HCT116 (cell line): Measurements from ENCODE around the gene RCC2. TPM values are rescaled to one million over a fixed set of nuclear protein-coding genes. Genes with fewer than 3 reads are reported as not detected.

Experiments
- ATAC-seq: fragments of 200-7000 bp; cut with Tn5 transposase; 2 replicates; pipeline ENCODE4 v1.9.1; 2020; ENCODE audit warnings: mild to moderate bottlenecking, moderate library complexity
- BruUV-seq: library from RNA; stranded (reverse); fragments of 400-500 nt; replicated peaks from 2 replicates; lab custom pipeline; 2021; lab: Mats Ljungman, UMichigan
- CTCF ChIA-PET: fragments of 300-600 bp; sonication (Branson Sonifier 250); formaldehyde crosslinking; loops from one replicate; lab custom pipeline; 2021; ENCODE audit warnings: antibody characterized with exemption; lab: Charles Lee
- POLR2A ChIA-PET: fragments of 300-600, 350-600 bp; sonication (Branson Sonifier 250); formaldehyde crosslinking; loops from one replicate; lab custom pipeline; 2021; ENCODE audit warnings: antibody characterized with exemption; lab: Charles Lee
- RAD21 ChIA-PET, 2 experiments: fragments of 300-600 bp; sonication (Branson Sonifier 250); formaldehyde crosslinking; loops; one replicate each; lab custom pipeline; 2023; ENCODE audit warnings: low total read pairs in 2 of 2; ENCODE audit not compliant: uncharacterized antibody in 2 of 2, unreplicated experiment in 2 of 2, low non-redundant PET in 1 of 2; lab: Charles Lee
- DNase-seq: peaks from one replicate; pipeline ENCODE4 v3.0.0-alpha.2; 2010; ENCODE audit warnings: low read depth, low spot score
- H2AFZ ChIP-seq: fragments of 200-600 bp; shearing (Covaris generic), sonication (generic); 2 replicates; pipeline ENCODE4 v1.6.1; 2017; ENCODE audit warnings: low read depth, mixed run types, mixed read lengths, antibody characterized with exemption, low read length; ENCODE audit not compliant: poor library complexity, severe bottlenecking
- H3K27ac ChIP-seq: 2 replicates; pipeline ENCODE4 v1.5.1; 2012; ENCODE audit warnings: low read depth, low read length
- H3K27me3 ChIP-seq: fragments of 200-600 bp; sonication (generic); 2 replicates; pipeline ENCODE4 v1.6.1; 2016; ENCODE audit warnings: mixed run types, low read length, mixed read lengths; ENCODE audit not compliant: insufficient read depth
- H3K36me3 ChIP-seq, 2 experiments: fragments of 200-500 bp in 1 of 2; fragments of 200-600 bp in 1 of 2; sonication (Bioruptor generic) in 1 of 2; sonication (generic) in 1 of 2; 2 replicates each; pipeline versions ENCODE4 v1.5.1 to v1.6.1; 2014 to 2016; ENCODE audit warnings: low read length in 2 of 2, inconsistent platforms in 1 of 2, mixed read lengths in 1 of 2, mixed run types in 1 of 2; ENCODE audit not compliant: insufficient read depth in 2 of 2, control insufficient read depth in 1 of 2
- H3K4me1 ChIP-seq, 2 experiments: fragments of 200-600 bp in 1 of 2; sonication (generic) in 1 of 2; 2 replicates each; pipeline versions ENCODE4 v1.5.1 to v1.6.1; 2012 to 2017; ENCODE audit warnings: low read length in 2 of 2, inconsistent platforms in 1 of 2, mild to moderate bottlenecking in 1 of 2, mixed read lengths in 1 of 2, mixed run types in 1 of 2, moderate library complexity in 1 of 2; ENCODE audit not compliant: insufficient read depth in 2 of 2, control insufficient read depth in 1 of 2
- H3K4me2 ChIP-seq: fragments of 200-600 bp; sonication (generic); 2 replicates; pipeline ENCODE4 v1.6.1; 2017; ENCODE audit warnings: mixed run types, low read length, mixed read lengths
- H3K4me3 ChIP-seq, 2 experiments: fragments of 200-600 bp in 1 of 2; sonication (generic) in 1 of 2; replicated peaks in 1 of 2; 2 replicates each; pipeline ENCODE4 v1.5.1; 2011 to 2016; ENCODE audit warnings: low read length in 2 of 2, control low read depth in 1 of 2, low read depth in 1 of 2, mild to moderate bottlenecking in 1 of 2, mixed read lengths in 1 of 2, mixed run types in 1 of 2
- H3K79me2 ChIP-seq: fragments of 200-600 bp; sonication (generic); 2 replicates; pipeline ENCODE4 v1.6.1; 2017; ENCODE audit warnings: mild to moderate bottlenecking, mixed run types, low read length, moderate library complexity, mixed read lengths; ENCODE audit not compliant: insufficient read depth
- H3K9ac ChIP-seq: fragments of 200-600 bp; sonication (generic); 2 replicates; pipeline ENCODE4 v1.6.1; 2016; ENCODE audit warnings: low read length, mixed read lengths
- H3K9me2 ChIP-seq: fragments of 200-600 bp; sonication (generic), shearing (Covaris generic); 2 replicates; pipeline ENCODE4 v1.6.1; 2017; ENCODE audit warnings: mixed run types, mild to moderate bottlenecking, moderate library complexity; ENCODE audit not compliant: insufficient read depth
- H3K9me3 ChIP-seq, 2 experiments: fragments of 200-500 bp in 1 of 2; fragments of 200-600 bp in 1 of 2; sonication (Bioruptor generic) in 1 of 2; sonication (generic) in 1 of 2; 2 replicates each; pipeline ENCODE4 v1.6.1; 2014 to 2017; ENCODE audit warnings: low read length in 2 of 2, mixed read lengths in 2 of 2, inconsistent platforms in 1 of 2, low read depth in 1 of 2, mild to moderate bottlenecking in 1 of 2, mixed run types in 1 of 2, moderate library complexity in 1 of 2; ENCODE audit not compliant: control insufficient read depth in 1 of 2, insufficient read depth in 1 of 2
- H4K20me1 ChIP-seq: fragments of 200-600 bp; sonication (generic), shearing (Covaris generic); 2 replicates; pipeline ENCODE4 v1.6.1; 2017; ENCODE audit warnings: mixed run types, mild to moderate bottlenecking, moderate library complexity; ENCODE audit not compliant: insufficient read depth
- CBX3 ChIP-seq: IDR thresholded peaks from 2 replicates; pipeline ENCODE4 v1.6.1; 2012; ENCODE audit warnings: low read depth
- CEBPB ChIP-seq: IDR thresholded peaks from 2 replicates; pipeline ENCODE4 v1.6.1; 2012; ENCODE audit warnings: low read depth
- EGR1 ChIP-seq: IDR thresholded peaks from 2 replicates; pipeline ENCODE4 v1.6.1; 2012; ENCODE audit warnings: low read depth
- ELF1 ChIP-seq: IDR thresholded peaks from 2 replicates; pipeline ENCODE4 v1.6.1; 2012; ENCODE audit warnings: low read depth, borderline replicate concordance
- EZH2phosphoT487 ChIP-seq: fragments of 200-600 bp; IDR thresholded peaks from 2 replicates; pipeline ENCODE4 v1.6.1; 2018; ENCODE audit warnings: antibody characterized with exemption, borderline replicate concordance
- JUND ChIP-seq: IDR thresholded peaks from 2 replicates; pipeline ENCODE4 v1.6.1; 2012
- POLR2A ChIP-seq: IDR thresholded peaks from 2 replicates; pipeline ENCODE4 v1.7.0; 2011; ENCODE audit warnings: borderline replicate concordance; ENCODE audit not compliant: insufficient read depth, insufficient read length; ENCODE audit errors: extremely low read depth
- RAD21 ChIP-seq: IDR thresholded peaks from 2 replicates; pipeline ENCODE4 v1.6.1; 2012; ENCODE audit warnings: low read depth, mild to moderate bottlenecking
- SIN3A ChIP-seq: IDR thresholded peaks from 2 replicates; pipeline ENCODE4 v1.6.1; 2012; ENCODE audit warnings: low read depth
- SP1 ChIP-seq: IDR thresholded peaks from 2 replicates; pipeline ENCODE4 v1.6.1; 2012; ENCODE audit warnings: low read depth
- TCF7L2 ChIP-seq: IDR thresholded peaks from 2 replicates; pipeline ENCODE4 v1.7.0; 2011; ENCODE audit warnings: borderline replicate concordance, inconsistent platforms; ENCODE audit not compliant: insufficient read depth, insufficient read length; ENCODE audit errors: extremely low read depth
- YY1 ChIP-seq: IDR thresholded peaks from 2 replicates; pipeline ENCODE4 v1.6.1; 2011; ENCODE audit warnings: low read length, low read depth, moderate library complexity, mild to moderate bottlenecking; ENCODE audit not compliant: insufficient replicate concordance; ENCODE audit errors: extremely low read depth
- ZFX ChIP-seq: fragments of 450-650 bp; IDR thresholded peaks from 2 replicates; pipeline ENCODE4 v1.6.1; 2017
- ZNF274 ChIP-seq: fragments of 200-500 bp; sonication (Bioruptor generic); IDR thresholded peaks from 2 replicates; pipeline ENCODE4 v1.6.1; 2014; ENCODE audit warnings: mild to moderate bottlenecking, low read depth, low read length, inconsistent platforms
- intact Hi-C: fragments of 100-400 bp; cut with micrococcal nuclease; formaldehyde crosslinking; loops from 2 replicates; pipeline ENCODE4 v1.10.0; 2022
- total RNA-seq: library from RNA; stranded (reverse); gene quantifications from one replicate; pipeline ENCODE4 v1.2.1, GENCODE V29; 2021; ENCODE audit not compliant: unreplicated experiment
- TF ChIP-seq, protein P1 (sequence below): IDR thresholded peaks from 2 replicates; pipeline ENCODE4 v1.6.1; 2011; ENCODE audit warnings: mild to moderate bottlenecking, low read length, moderate library complexity; ENCODE audit not compliant: insufficient replicate concordance; ENCODE audit errors: extremely low read depth
- TF ChIP-seq, protein P2 (sequence below): IDR thresholded peaks from 2 replicates; pipeline ENCODE4 v1.6.1; 2012
- TF ChIP-seq, protein P3 (sequence below): IDR thresholded peaks from 2 replicates; pipeline ENCODE4 v1.6.1; 2012; ENCODE audit warnings: low read depth
- TF ChIP-seq, protein P4 (sequence below), 3 experiments: fragments of 200-600 bp in 1 of 3; sonication (generic) in 1 of 3; IDR thresholded peaks in 2 of 3; conservative IDR thresholded peaks in 1 of 3; 2 replicates each; pipeline ENCODE4 v1.5.1; 2012 to 2017; ENCODE audit warnings: low read depth in 2 of 3, low read length in 2 of 3, antibody characterized with exemption in 1 of 3, borderline replicate concordance in 1 of 3, control low read depth in 1 of 3, mild to moderate bottlenecking in 1 of 3, mixed read lengths in 1 of 3, mixed run types in 1 of 3, moderate library complexity in 1 of 3; ENCODE audit not compliant: insufficient read depth in 1 of 3
- TF ChIP-seq, protein P5 (sequence below): IDR thresholded peaks from 2 replicates; pipeline ENCODE4 v1.6.1; 2012

RCC2 gene
- total RNA-seq, 1 experiment from 2014 or later = 178 TPM

DNA sequence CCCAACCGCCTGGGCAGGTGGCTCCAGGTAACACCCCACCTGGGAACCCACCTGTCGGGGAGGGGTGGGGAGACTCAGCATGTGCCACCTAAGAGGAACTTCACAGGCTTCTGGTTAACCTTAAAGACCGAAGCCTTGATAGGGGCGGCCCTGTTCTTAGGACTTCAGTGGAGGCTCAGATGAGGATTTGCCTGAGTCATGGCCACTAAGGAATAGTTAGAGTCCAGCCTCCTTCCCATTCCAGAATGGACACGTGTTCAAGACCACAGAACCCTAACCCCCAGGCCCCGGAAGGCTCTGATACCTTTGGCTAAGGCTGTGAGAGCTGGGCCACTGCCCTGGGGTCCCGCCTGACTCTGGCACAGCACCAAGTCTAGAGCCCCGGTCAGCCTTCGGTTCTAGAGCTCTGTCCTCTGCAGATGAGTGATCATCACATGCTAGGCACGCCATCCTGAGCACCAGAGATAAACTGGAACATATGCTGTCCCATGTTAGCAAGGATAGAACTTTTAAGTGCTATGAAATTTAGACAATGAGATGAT is 47.2 kb downstream of the RCC2 start:
- no peak for ATAC-seq
- POLR2A ChIA-PET = no interaction called here
- no TSS peak for BruUV-seq
- TF ChIP-seq ELF1 (no peak), EGR1 (no peak), SIN3A (no peak), POLR2A (no peak), ZFX (no peak), EZH2phosphoT487 (no peak), TCF7L2 (no peak), RAD21 (no peak), CEBPB (no peak), JUND (no peak), ZNF274 (no peak), YY1 (no peak), SP1 (no peak), CBX3 (no peak)
- TF ChIP-seq, protein P1, sequence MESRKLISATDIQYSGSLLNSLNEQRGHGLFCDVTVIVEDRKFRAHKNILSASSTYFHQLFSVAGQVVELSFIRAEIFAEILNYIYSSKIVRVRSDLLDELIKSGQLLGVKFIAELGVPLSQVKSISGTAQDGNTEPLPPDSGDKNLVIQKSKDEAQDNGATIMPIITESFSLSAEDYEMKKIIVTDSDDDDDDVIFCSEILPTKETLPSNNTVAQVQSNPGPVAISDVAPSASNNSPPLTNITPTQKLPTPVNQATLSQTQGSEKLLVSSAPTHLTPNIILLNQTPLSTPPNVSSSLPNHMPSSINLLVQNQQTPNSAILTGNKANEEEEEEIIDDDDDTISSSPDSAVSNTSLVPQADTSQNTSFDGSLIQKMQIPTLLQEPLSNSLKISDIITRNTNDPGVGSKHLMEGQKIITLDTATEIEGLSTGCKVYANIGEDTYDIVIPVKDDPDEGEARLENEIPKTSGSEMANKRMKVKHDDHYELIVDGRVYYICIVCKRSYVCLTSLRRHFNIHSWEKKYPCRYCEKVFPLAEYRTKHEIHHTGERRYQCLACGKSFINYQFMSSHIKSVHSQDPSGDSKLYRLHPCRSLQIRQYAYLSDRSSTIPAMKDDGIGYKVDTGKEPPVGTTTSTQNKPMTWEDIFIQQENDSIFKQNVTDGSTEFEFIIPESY = no peak
- TF ChIP-seq, protein P2, sequence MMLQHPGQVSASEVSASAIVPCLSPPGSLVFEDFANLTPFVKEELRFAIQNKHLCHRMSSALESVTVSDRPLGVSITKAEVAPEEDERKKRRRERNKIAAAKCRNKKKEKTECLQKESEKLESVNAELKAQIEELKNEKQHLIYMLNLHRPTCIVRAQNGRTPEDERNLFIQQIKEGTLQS = no peak
- TF ChIP-seq, protein P3, sequence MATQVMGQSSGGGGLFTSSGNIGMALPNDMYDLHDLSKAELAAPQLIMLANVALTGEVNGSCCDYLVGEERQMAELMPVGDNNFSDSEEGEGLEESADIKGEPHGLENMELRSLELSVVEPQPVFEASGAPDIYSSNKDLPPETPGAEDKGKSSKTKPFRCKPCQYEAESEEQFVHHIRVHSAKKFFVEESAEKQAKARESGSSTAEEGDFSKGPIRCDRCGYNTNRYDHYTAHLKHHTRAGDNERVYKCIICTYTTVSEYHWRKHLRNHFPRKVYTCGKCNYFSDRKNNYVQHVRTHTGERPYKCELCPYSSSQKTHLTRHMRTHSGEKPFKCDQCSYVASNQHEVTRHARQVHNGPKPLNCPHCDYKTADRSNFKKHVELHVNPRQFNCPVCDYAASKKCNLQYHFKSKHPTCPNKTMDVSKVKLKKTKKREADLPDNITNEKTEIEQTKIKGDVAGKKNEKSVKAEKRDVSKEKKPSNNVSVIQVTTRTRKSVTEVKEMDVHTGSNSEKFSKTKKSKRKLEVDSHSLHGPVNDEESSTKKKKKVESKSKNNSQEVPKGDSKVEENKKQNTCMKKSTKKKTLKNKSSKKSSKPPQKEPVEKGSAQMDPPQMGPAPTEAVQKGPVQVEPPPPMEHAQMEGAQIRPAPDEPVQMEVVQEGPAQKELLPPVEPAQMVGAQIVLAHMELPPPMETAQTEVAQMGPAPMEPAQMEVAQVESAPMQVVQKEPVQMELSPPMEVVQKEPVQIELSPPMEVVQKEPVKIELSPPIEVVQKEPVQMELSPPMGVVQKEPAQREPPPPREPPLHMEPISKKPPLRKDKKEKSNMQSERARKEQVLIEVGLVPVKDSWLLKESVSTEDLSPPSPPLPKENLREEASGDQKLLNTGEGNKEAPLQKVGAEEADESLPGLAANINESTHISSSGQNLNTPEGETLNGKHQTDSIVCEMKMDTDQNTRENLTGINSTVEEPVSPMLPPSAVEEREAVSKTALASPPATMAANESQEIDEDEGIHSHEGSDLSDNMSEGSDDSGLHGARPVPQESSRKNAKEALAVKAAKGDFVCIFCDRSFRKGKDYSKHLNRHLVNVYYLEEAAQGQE = no peak
- TF ChIP-seq, protein P4, sequence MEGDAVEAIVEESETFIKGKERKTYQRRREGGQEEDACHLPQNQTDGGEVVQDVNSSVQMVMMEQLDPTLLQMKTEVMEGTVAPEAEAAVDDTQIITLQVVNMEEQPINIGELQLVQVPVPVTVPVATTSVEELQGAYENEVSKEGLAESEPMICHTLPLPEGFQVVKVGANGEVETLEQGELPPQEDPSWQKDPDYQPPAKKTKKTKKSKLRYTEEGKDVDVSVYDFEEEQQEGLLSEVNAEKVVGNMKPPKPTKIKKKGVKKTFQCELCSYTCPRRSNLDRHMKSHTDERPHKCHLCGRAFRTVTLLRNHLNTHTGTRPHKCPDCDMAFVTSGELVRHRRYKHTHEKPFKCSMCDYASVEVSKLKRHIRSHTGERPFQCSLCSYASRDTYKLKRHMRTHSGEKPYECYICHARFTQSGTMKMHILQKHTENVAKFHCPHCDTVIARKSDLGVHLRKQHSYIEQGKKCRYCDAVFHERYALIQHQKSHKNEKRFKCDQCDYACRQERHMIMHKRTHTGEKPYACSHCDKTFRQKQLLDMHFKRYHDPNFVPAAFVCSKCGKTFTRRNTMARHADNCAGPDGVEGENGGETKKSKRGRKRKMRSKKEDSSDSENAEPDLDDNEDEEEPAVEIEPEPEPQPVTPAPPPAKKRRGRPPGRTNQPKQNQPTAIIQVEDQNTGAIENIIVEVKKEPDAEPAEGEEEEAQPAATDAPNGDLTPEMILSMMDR (IDR thresholded peaks at IDR 0.05 in 2 of 3, conservative IDR thresholded peaks at IDR 0.05 in 1 of 3; ENCODE audit: borderline replicate concordance in 1 of 3, insufficient read depth in 1 of 3, low read depth in 2 of 3, low read length in 2 of 3) = no peak
- TF ChIP-seq, protein P5, sequence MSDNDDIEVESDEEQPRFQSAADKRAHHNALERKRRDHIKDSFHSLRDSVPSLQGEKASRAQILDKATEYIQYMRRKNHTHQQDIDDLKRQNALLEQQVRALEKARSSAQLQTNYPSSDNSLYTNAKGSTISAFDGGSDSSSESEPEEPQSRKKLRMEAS = no peak
- no peaks in the 10 kb centered on the region for H3K9me2 ChIP-seq
- H3K27ac ChIP-seq = no peak overlapping the region
- H3K9me3 ChIP-seq = no peaks in the 10 kb centered on the region
- H3K4me3 ChIP-seq = no peak overlapping the region
- no peak overlapping the region for H3K4me2 ChIP-seq
- no peaks in the 10 kb centered on the region for H3K79me2 ChIP-seq
- no peaks in the 10 kb centered on the region for H4K20me1 ChIP-seq
- no peak overlapping the region for H3K9ac ChIP-seq
- CTCF ChIA-PET = no interaction called here
- 0 out of 2 replicates have a peak, but pooled peaks cover 3% of the 10 kb centered on the region for H3K27me3 ChIP-seq
- intact Hi-C loops = no loop called here
- no peaks in the 10 kb centered on the region for H3K36me3 ChIP-seq
- RAD21 ChIA-PET = no interaction called here
- no peak for DNase-seq
- H2AFZ ChIP-seq = no peak overlapping the region
- no peaks in the 10 kb centered on the region for H3K4me1 ChIP-seq
